ENCODE results near the gene FAM193A. TPM values are rescaled to one million over a fixed set of nuclear protein-coding genes. Genes with fewer than 3 reads are reported as not detected.
"Not testable (repeated sequence)": the region's sequence is repeated elsewhere in the genome, so short reads cannot be mapped to it uniquely, and the experiment has no call there.

FAM193A gene
- polyA plus RNA-seq, 1 donor: 31.3 TPM

DNA sequence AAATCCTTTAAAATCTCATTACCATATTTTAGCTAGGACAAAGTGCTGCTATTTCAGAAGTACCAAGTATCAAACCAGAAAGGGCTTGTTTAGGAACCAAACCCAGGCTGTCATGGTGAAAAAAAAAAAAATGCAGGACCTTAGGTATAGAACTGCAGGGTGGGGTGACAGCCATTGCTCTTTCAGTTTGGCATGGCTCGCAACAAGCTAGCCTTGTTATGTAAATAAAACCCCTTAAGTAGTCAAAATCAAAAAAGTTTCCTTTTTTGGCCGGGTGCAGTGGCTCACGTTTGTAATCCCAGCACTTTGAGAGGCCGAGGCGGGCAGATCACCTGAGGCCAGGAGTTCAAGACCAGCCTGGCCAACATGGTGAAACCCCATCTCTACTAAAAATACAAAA lies 244.2 kb downstream of the FAM193A start:
- DNase-seq: not testable (repeated sequence)

GRCh38 chr4:2781911-2782310 lies 245.5 kb downstream of the FAM193A start:
- no peak for DNase-seq

Other genes starting within 250 kb of the FAM193A start
- gene ZFYVE28, start 118.0 kb upstream of the FAM193A start, polyA plus RNA-seq (ENCODE audit: insufficient read length): 2.7 TPM
- gene CFAP99, start 117.7 kb upstream of the FAM193A start, polyA plus RNA-seq (ENCODE audit: insufficient read length): 0.80 TPM
- 68.7 TPM for gene RNF4, start 67.5 kb upstream of the FAM193A start, polyA plus RNA-seq (ENCODE audit: insufficient read length)
- gene TNIP2, start 219.7 kb downstream of the FAM193A start, polyA plus RNA-seq (ENCODE audit: insufficient read length): 16.1 TPM

Measured in left kidney (tissue), 2 donors.